Epithelial cell of esophagus (primary cell): Measurements from ENCODE around the gene LCNL1.

Experiments
- DNase-seq: peaks from one replicate; pipeline ENCODE4 v3.0.0; 2010; ENCODE audit warnings: low read depth
- H3K4me3 ChIP-seq: 2 replicates; pipeline ENCODE4 v1.5.1; 2011; ENCODE audit warnings: mild to moderate bottlenecking, low read length, control low read depth
- CTCF ChIP-seq: IDR thresholded peaks from 2 replicates; pipeline ENCODE4 v1.5.1; 2011; ENCODE audit warnings: low read depth, mild to moderate bottlenecking, low read length, control low read depth, inconsistent platforms; ENCODE audit not compliant: insufficient read depth; ENCODE audit errors: missing control alignments

Gene LCNL1

GRCh38 chr9:137028263-137029057, 45.7 kb downstream of the LCNL1 start:
- TF ChIP-seq CTCF, result peak; percentile 63
- H3K4me3 ChIP-seq, result peak overlapping the region; percentile 56
- DNase-seq, result peak; percentile 67

- H3K4me3 ChIP-seq, result peak overlapping the region; percentile 56
- DNase-seq, result peak; percentile 59
- peak; percentile 90 for TF ChIP-seq CTCF
These were observed 46.5 kb downstream of the LCNL1 start for GRCh38 chr9:137029058-137029936.

GRCh38 chr9:137030006-137030405, 47.2 kb downstream of the LCNL1 start:
- TF ChIP-seq CTCF, result no peak
- DNase-seq, result no peak
- H3K4me3 ChIP-seq, result no peak overlapping the region

- H3K4me3 ChIP-seq, result no peak overlapping the region
- DNase-seq, result no peak
- no peak for TF ChIP-seq CTCF
These were observed 48.0 kb downstream of the LCNL1 start for GRCh38 chr9:137030538-137031527.

GRCh38 chr9:137031904-137032640, 49.3 kb downstream of the LCNL1 start, which contains the start of gene FUT7:
Gene FUT7, minus strand, starts transcription at chr9:137032088. Its CDS starts 97 bp downstream, at chr9:137031991.
- no peak for TF ChIP-seq CTCF
- DNase-seq, result no peak
- H3K4me3 ChIP-seq, result no peak within 1 kb of the TSS
